Measurements from ENCODE around the gene WNT9A. TPM values are rescaled to one million over a fixed set of nuclear protein-coding genes. Genes with fewer than 3 reads are reported as not detected.

Gene WNT9A
- total RNA-seq, 3 donors from 2014 or later = 0.05 to 0.08 (median 0.05) TPM

- Mint-ChIP-seq H3K4me1 (ENCODE audit: low read depth) (peaks cover 11% of the 10 kb centered on the region), H3K36me3 (ENCODE audit: insufficient read depth) (no peaks in the 10 kb centered on the region), H3K9me3 (no peaks in the 10 kb centered on the region), H3K27me3 (ENCODE audit: low read depth) (peaks cover 16% of the 10 kb centered on the region), H3K4me3 (peak overlapping the region; percentile 68)
- no peak for DNase-seq
- no peak for ATAC-seq
Measured at GRCh38 chr1:227948493-227949260, 945 bp upstream of the WNT9A start.

DNA sequence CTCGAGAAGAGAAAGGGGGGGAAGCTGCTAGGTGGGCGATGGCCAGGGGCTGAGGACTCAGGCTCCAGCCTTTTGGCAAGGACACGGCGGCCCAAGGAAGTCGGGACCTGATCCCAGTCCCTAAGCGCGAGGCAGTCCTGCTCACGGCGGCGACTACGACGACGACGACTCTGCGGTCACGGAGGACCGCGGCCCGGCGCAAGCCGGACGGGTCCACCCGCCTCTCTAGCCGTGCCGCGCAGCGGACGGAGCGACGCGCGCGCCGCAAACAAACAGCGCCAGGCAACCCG is 401 bp downstream of the WNT9A start:
- peaks cover 16% of the 10 kb centered on the region for H3K27me3 Mint-ChIP-seq (ENCODE audit: low read depth)
- no peaks in the 10 kb centered on the region for H3K36me3 Mint-ChIP-seq (ENCODE audit: insufficient read depth)
- no peaks in the 10 kb centered on the region for H3K9me3 Mint-ChIP-seq
- peaks cover 11% of the 10 kb centered on the region for H3K4me1 Mint-ChIP-seq (ENCODE audit: low read depth)
- DNase-seq (no peak), ATAC-seq (no peak)
- H3K4me3 Mint-ChIP-seq = peak overlapping the region; percentile 72

GRCh38 chr1:227946624-227947385 is 927 bp downstream of the WNT9A start:
- Mint-ChIP-seq H3K4me3 (peak overlapping the region; percentile 72), H3K27me3 (ENCODE audit: low read depth) (peaks cover 16% of the 10 kb centered on the region), H3K36me3 (ENCODE audit: insufficient read depth) (no peaks in the 10 kb centered on the region), H3K4me1 (ENCODE audit: low read depth) (peaks cover 11% of the 10 kb centered on the region), H3K9me3 (no peaks in the 10 kb centered on the region)
- DNase-seq = peak; percentile 42
- ATAC-seq = peak; percentile 55 to 64

DNA sequence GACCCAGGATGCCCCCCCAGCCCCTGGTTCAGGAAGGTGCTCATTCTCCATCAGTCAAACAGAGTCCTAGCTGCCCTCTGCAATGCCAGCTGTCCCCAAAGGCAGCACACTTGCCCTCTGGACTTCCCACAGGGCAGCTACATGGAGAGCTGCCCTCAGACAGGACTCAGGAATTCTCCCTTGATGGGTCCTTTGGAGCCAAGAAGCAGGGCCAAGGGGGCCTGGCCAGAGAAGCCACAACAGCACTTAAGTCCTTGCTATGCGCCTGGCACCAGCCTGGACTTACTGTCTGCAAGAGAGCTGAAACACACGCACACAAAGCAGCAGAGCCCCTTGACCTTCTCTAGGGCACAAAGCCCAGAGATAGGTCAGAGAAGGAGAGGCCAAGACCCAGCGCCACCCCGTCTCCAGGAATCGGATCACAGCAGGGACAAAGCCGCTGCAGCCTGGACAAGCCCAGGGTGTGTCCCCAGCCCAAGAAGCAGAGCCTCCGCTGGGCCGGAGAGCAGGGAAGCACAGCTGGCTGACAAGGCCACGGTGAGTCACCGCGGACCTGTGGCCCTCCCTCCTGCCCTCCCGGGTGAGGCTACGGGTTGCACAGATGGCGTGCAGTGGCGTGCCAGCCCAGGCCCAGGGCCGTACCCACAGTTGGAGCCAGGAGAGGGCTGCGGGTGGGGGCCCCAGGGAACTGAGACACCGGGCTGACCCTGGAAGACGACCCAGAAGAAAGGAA is 1.7 kb downstream of the WNT9A start:
- DNase-seq (no peak), ATAC-seq (peak in 1 of 2 donors; percentile 8)
- Mint-ChIP-seq H3K36me3 (ENCODE audit: insufficient read depth) (no peaks in the 10 kb centered on the region), H3K4me1 (ENCODE audit: low read depth) (peaks cover 11% of the 10 kb centered on the region), H3K27me3 (ENCODE audit: low read depth) (peaks cover 16% of the 10 kb centered on the region), H3K9me3 (no peaks in the 10 kb centered on the region), H3K4me3 (peak overlapping the region; percentile 55)

DNA sequence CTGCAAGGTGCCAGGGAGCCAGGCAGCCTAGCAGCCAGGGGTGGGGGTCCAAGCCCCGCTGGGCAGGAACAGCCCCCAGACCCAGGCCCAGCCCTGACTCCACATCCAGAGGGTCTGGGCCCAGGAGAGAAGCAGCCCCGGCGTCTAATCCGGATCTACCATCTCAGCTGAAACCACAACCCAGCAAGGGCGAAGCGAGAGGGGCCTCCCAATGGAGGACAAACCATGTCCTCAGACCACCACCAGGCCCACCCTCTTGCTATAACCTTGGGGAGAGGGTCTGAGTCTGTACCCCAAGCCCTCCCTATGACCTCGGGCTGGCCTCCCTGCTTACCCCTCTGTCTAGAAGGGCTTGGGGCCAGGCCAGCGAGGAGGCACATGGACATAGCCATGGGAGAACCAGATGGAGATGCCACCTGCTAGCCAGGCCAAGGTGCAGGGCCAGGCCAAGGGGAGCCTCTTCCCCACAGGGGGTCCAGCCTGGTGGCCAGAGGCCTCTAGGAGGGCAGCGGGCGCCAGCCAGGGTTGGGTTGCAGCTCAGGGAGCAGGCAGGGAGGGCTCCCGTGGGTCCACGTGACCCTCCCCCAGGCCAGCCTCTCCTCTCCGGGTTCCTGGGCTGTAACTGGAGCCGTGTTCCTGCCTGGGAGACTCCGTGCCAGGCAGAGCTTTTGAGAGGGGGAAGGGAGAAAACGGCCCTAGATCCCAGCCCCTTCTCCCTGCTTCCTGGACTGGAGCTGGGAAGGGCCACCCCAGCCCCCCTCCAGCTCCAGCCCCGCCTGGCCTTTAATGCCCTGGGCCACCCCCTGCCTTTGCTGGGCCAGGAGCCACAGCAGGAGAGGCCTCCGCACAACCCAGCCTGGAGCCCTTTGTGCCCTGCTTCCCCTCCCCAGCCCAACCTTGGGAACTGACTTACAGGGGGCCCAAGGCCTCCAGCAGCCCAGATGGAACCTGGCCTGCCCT is 2.5 kb downstream of the WNT9A start:
- peaks cover 11% of the 10 kb centered on the region for H3K4me1 Mint-ChIP-seq (ENCODE audit: low read depth)
- no peak for ATAC-seq
- peak overlapping the region; percentile 55 for H3K4me3 Mint-ChIP-seq
- no peaks in the 10 kb centered on the region for H3K9me3 Mint-ChIP-seq
- H3K27me3 Mint-ChIP-seq (ENCODE audit: low read depth) = peaks cover 16% of the 10 kb centered on the region
- H3K36me3 Mint-ChIP-seq (ENCODE audit: insufficient read depth) = no peaks in the 10 kb centered on the region
- DNase-seq = no peak

- H3K9me3 Mint-ChIP-seq = no peaks in the 10 kb centered on the region
- H3K4me3 Mint-ChIP-seq = no peak overlapping the region
- no peaks in the 10 kb centered on the region for H3K36me3 Mint-ChIP-seq (ENCODE audit: insufficient read depth)
- H3K27me3 Mint-ChIP-seq (ENCODE audit: low read depth) = peaks cover 16% of the 10 kb centered on the region
- DNase-seq = no peak
- H3K4me1 Mint-ChIP-seq (ENCODE audit: low read depth) = peaks cover 11% of the 10 kb centered on the region
- no peak for ATAC-seq
Measured at GRCh38 chr1:227944090-227944930, 3.4 kb downstream of the WNT9A start.

DNA sequence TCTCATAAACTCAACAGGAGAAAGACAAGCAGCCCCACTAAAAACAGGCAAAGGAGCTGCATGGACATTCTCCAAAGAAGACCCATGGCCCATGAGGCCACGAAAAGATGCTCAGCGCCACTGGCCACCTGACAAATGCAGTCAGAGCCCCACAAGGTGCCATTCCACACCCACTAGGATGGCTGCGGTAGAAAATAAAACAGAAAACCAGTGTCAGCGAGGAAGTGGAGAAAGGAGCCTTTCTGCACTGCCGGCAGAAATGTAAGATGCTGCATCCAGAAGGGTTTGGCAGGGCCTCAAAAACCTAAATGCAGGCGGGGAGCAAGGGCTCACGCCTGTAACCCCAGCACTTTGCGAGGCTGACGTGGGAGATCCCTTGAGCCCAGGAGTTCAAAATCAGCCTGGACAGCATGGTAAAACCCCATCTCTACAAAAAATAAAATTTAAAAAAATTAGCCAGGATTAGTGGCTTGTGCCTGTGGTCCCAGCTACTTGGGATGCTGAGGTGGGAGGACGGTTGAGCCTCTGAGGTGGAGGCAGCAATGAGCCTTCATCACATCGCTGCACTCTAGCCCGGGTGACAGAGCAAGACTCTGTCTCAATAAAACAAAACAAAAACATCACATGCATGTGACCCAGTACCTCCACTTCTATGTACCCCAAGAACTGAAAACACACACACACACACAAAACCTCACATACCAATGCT is 4.2 kb downstream of the WNT9A start:
- H3K27me3 Mint-ChIP-seq (ENCODE audit: low read depth) = peaks cover 10% of the 10 kb centered on the region
- no peaks in the 10 kb centered on the region for H3K36me3 Mint-ChIP-seq (ENCODE audit: insufficient read depth)
- peaks cover 11% of the 10 kb centered on the region for H3K4me1 Mint-ChIP-seq (ENCODE audit: low read depth)
- no peak for DNase-seq
- no peak overlapping the region for H3K4me3 Mint-ChIP-seq
- no peaks in the 10 kb centered on the region for H3K9me3 Mint-ChIP-seq
- no peak for ATAC-seq

DNA sequence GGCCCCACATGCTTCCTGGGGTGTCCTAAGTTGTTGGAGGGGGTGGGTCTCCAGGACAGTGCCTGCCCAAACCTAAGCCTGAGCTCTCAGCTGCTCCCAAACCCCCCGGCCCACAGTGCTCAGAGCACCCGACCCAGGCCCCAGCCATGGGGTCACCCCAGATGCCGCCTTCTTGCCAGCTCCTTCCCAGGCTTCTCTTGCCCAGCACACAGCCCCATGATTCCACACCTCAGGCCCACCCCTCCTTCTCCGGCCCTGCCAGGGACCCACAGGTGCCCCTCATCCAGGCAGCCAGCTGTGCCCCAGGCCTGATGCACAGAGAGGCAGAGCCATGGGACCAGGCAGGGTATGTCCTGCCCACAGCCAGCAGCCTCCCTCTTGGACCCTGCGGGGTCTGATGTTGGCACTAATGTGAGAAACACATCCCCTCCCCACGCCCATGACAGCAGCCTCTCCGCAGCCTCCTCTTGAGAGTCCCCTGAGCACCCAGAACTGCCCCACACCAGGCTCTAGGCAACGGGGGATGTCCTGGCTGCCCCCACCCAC is 4.9 kb downstream of the WNT9A start:
- peaks cover 7% of the 10 kb centered on the region for H3K27me3 Mint-ChIP-seq (ENCODE audit: low read depth)
- H3K4me3 Mint-ChIP-seq = no peak overlapping the region
- H3K36me3 Mint-ChIP-seq (ENCODE audit: insufficient read depth) = no peaks in the 10 kb centered on the region
- no peak for ATAC-seq
- H3K4me1 Mint-ChIP-seq (ENCODE audit: low read depth) = peaks cover 8% of the 10 kb centered on the region
- no peaks in the 10 kb centered on the region for H3K9me3 Mint-ChIP-seq
- DNase-seq = no peak

GRCh38 chr1:227942021-227942715 is 5.6 kb downstream of the WNT9A start:
- no peak overlapping the region for H3K4me3 Mint-ChIP-seq
- ATAC-seq = no peak
- no peak for DNase-seq
- no peaks in the 10 kb centered on the region for H3K9me3 Mint-ChIP-seq
- no peaks in the 10 kb centered on the region for H3K36me3 Mint-ChIP-seq (ENCODE audit: insufficient read depth)
- H3K27me3 Mint-ChIP-seq (ENCODE audit: low read depth) = peaks cover 5% of the 10 kb centered on the region
- H3K4me1 Mint-ChIP-seq (ENCODE audit: low read depth) = peaks cover 7% of the 10 kb centered on the region

GRCh38 chr1:227941509-227942020 is 6.2 kb downstream of the WNT9A start:
- Mint-ChIP-seq H3K27me3 (ENCODE audit: low read depth) (peaks cover 6% of the 10 kb centered on the region), H3K4me3 (no peak overlapping the region), H3K4me1 (ENCODE audit: low read depth) (peaks cover 7% of the 10 kb centered on the region), H3K9me3 (no peaks in the 10 kb centered on the region), H3K36me3 (ENCODE audit: insufficient read depth) (no peaks in the 10 kb centered on the region)
- ATAC-seq (no peak), DNase-seq (no peak)

GRCh38 chr1:227940791-227941241 is 6.9 kb downstream of the WNT9A start:
- Mint-ChIP-seq H3K36me3 (ENCODE audit: insufficient read depth) (no peaks in the 10 kb centered on the region), H3K4me3 (no peak overlapping the region), H3K27me3 (ENCODE audit: low read depth) (peaks cover 2% of the 10 kb centered on the region), H3K9me3 (no peaks in the 10 kb centered on the region), H3K4me1 (ENCODE audit: low read depth) (peaks cover 2% of the 10 kb centered on the region)
- ATAC-seq (no peak), DNase-seq (peak; percentile 2)
